Small intestine (tissue), 7 donors: ENCODE measurements around the gene TNIP1. TPM values are rescaled to one million over a fixed set of nuclear protein-coding genes. Genes with fewer than 3 reads are reported as not detected.

ENCODE experiments used
- DNase-seq, 2 donors: peaks; one replicate each; pipeline versions ENCODE4 v3.0.0 to v3.0.0-alpha.2; 2013
- FAIRE-seq: peaks from 2 replicates; lab custom pipeline; 2012; peaks lifted over from hg19 to GRCh38; lab: Jason Lieb, UNC
- H3K27ac ChIP-seq, 3 donors: one replicate each; pipeline ENCODE4 v1.5.1; 2013; ENCODE audit warnings: low read length in 2 of 3, mild to moderate bottlenecking in 2 of 3, control low read depth in 1 of 3, inconsistent platforms in 1 of 3, low read depth in 1 of 3, moderate library complexity in 1 of 3
- H3K27me3 ChIP-seq, 3 donors: one replicate each; pipeline ENCODE4 v1.6.1; 2013; ENCODE audit warnings: low read length in 3 of 3, inconsistent platforms in 1 of 3; ENCODE audit not compliant: control insufficient read depth in 3 of 3, insufficient read depth in 3 of 3
- H3K36me3 ChIP-seq, 3 donors: one replicate each; pipeline ENCODE4 v1.6.1; 2013; ENCODE audit warnings: low read length in 3 of 3, inconsistent platforms in 1 of 3, low read depth in 1 of 3, mild to moderate bottlenecking in 1 of 3, moderate library complexity in 1 of 3; ENCODE audit not compliant: control insufficient read depth in 3 of 3, insufficient read depth in 2 of 3
- H3K4me1 ChIP-seq, 3 donors: one replicate each; pipeline ENCODE4 v1.6.1; 2013; ENCODE audit warnings: low read length in 2 of 3, inconsistent platforms in 1 of 3, low read depth in 1 of 3, mild to moderate bottlenecking in 1 of 3, moderate library complexity in 1 of 3; ENCODE audit not compliant: control insufficient read depth in 3 of 3, insufficient read depth in 2 of 3
- H3K4me3 ChIP-seq, 3 donors: one replicate each; pipeline ENCODE4 v1.5.1; 2013; ENCODE audit warnings: low read length in 3 of 3, control low read depth in 1 of 3, inconsistent platforms in 1 of 3, low read depth in 1 of 3, mild to moderate bottlenecking in 1 of 3, moderate library complexity in 1 of 3
- H3K9me3 ChIP-seq, 2 donors: one replicate each; pipeline ENCODE4 v1.6.1; 2013; ENCODE audit warnings: low read depth in 1 of 2, low read length in 1 of 2; ENCODE audit not compliant: control insufficient read depth in 2 of 2, insufficient read depth in 1 of 2
- WGBS, 3 donors: extraction: QIAGEN DNeasy Blood & Tissue Kit; methylation state at CpG; one replicate each; pipeline ENCODE4 v1.1.7; 2013; 5-methylcytosine and 5-hydroxymethylcytosine counted together
- polyA plus RNA-seq, 4 donors: library from polyadenylated mRNA; stranded (reverse) in 3 of 4; unstranded in 1 of 4; fragments of 200-250 nt in 3 of 4; fragments of 120-200 nt in 1 of 4; gene quantifications; one replicate each; pipeline versions ENCODE4 v1.2.1 to v1.2.3, GENCODE V29; 2013
- donor health status: healthy with polysubstance abuse.
- donor health status: control.
- donor health status: control.
- donor health status: Bipolar disorder and iron deficiency.
- donor health status: healthy.

TNIP1 gene
- polyA plus RNA-seq, 4 donors, result 78.7 to 190 (median 131) TPM

DNA sequence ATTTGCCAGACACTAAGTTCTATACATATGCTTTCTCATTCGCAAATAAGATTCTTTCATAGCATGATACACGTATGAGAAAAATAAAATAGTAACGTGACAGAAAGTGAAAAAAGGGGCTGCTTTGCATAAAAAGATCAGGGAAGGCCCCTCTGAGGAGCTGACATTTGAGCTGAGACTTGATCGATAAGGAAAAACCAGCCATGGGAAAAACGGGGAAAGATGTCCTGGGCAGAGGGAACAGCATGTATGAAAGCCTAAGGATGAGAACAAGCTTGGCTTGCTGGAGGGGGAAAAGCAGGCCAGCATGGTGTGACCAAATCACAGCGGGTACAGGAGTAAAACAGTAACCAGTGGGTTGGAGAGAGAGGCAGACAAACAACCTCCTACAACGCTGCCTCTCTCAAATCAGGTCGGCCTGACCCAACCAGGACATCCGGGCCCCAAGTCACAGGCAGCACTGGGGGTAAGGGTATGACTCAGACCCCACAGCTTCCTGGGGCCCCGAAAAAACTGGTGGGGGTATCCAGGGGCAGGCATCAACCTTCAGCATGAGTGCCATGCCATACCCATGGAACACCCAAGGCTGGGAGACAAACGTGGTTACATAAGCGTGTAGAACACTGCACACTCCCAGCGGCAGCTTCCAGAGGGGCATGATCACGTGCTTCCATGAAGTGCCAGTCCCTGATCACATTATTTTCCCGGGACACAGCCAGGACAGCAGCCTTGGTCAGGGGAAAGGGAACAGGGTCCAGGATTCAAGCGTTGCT is 2.2 kb downstream of the TNIP1 start:
- H3K4me1 ChIP-seq, result peaks cover 17 to 28% (median 21%) of the 10 kb centered on the region in 3 donors
- WGBS, 3 donors, result 61 to 79% (median 66%) methylated on average over 16 of the region's 16 CpGs
- H3K27ac ChIP-seq, result peak overlapping the region in 2 of 3 donors; percentile 36 to 48
- H3K27me3 ChIP-seq, result no peaks in the 10 kb centered on the region
- FAIRE-seq (no peak), DNase-seq (peak in 1 of 2 donors; percentile 30)
- no peaks in the 10 kb centered on the region for H3K9me3 ChIP-seq
- peak overlapping the region in 1 of 3 donors; percentile 36 for H3K4me3 ChIP-seq
- H3K36me3 ChIP-seq, result peaks cover 0 to 27% (median 0%) of the 10 kb centered on the region in 3 donors

DNA sequence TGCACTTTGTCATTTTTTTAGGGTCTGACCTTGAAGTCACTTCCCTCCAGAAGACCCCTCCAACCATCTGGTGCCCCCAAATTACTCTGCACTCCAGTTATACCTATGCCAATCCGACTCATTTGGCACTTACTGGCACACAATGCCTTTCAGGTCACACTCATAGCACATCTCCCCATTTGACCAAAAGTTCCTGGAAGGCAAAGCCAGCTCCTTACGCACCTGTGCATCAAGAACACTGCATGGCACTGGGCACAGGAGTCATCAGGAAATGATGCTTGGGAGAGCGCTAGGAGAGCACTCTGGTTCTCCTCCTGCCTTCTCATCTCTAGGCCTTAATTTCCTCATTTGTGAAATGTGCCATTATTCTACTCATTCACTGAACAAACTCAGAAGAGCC is 2.9 kb downstream of the TNIP1 start:
- Histone ChIP-seq H3K27ac (peak overlapping the region in 2 of 3 donors; percentile 7 to 41), H3K27me3 (no peaks in the 10 kb centered on the region), H3K36me3 (peaks cover 0 to 28% (median 0%) of the 10 kb centered on the region in 3 donors), H3K9me3 (peaks cover 0 to 2% of the 10 kb centered on the region in 2 donors), H3K4me1 (peaks cover 15 to 27% (median 17%) of the 10 kb centered on the region in 3 donors), H3K4me3 (peak overlapping the region in 1 of 3 donors; percentile 5)
- FAIRE-seq, result no peak
- 85 to 88% (median 85%) methylated on average over 3 of the region's 3 CpGs for WGBS, 3 donors
- no peak for DNase-seq

DNA sequence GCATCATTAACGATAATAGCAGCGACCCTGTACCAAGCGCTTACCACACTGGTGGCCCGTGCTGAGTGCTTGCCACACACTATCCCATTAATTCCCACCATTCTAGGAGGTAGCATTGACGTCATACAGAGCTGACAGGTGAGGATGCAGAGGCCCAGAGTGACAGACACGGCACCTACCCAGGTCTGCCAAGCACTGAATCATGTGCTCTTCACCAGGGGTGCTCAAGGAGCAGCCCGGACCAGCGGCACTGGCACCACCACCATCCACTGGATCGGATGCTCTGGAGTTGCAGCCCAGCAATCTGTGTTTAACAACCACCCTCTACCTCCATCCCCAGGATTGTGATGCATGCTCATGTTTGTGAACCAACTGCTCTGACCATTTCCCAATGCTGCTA is 3.4 kb downstream of the TNIP1 start:
- peaks cover 0 to 2% of the 10 kb centered on the region in 2 donors for H3K9me3 ChIP-seq
- peaks cover 0 to 30% (median 0%) of the 10 kb centered on the region in 3 donors for H3K36me3 ChIP-seq
- DNase-seq (no peak), FAIRE-seq (no peak)
- H3K4me3 ChIP-seq, result no peak overlapping the region
- H3K27ac ChIP-seq, result peak overlapping the region in 1 of 3 donors; percentile 41
- 91 to 93% (median 92%) methylated on average over 9 of the region's 9 CpGs for WGBS, 3 donors
- H3K27me3 ChIP-seq, result no peaks in the 10 kb centered on the region
- H3K4me1 ChIP-seq, result peaks cover 12 to 21% (median 13%) of the 10 kb centered on the region in 3 donors

DNA sequence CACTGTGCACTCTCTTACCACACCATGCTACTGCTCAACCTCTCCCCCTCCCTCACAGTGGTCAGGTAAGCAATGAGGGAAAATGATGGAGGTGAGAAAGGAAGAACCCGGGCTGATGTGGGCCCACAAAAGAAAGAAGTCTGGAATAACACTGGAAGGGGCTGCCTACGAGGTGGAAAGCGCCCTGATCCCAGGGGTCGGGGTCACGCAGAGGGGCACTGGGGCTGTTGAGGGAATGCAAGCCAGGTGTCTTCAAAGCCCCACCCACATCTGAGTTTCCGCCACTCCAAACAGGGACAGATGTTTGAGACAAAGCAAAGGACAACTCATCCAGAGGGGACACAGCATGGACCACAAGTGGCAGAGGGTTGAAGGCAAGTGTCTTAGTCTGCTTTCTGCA is 4.2 kb downstream of the TNIP1 start:
- Histone ChIP-seq H3K27ac (peak overlapping the region in 2 of 3 donors; percentile 20 to 89), H3K27me3 (no peaks in the 10 kb centered on the region), H3K4me1 (peaks cover 7 to 18% (median 12%) of the 10 kb centered on the region in 3 donors), H3K36me3 (peaks cover 0 to 38% (median 0%) of the 10 kb centered on the region in 3 donors), H3K9me3 (peaks cover 0 to 2% of the 10 kb centered on the region in 2 donors), H3K4me3 (no peak overlapping the region)
- WGBS, 3 donors, result 85 to 91% (median 91%) methylated on average over 6 of the region's 6 CpGs
- FAIRE-seq (no peak), DNase-seq (no peak)

DNA sequence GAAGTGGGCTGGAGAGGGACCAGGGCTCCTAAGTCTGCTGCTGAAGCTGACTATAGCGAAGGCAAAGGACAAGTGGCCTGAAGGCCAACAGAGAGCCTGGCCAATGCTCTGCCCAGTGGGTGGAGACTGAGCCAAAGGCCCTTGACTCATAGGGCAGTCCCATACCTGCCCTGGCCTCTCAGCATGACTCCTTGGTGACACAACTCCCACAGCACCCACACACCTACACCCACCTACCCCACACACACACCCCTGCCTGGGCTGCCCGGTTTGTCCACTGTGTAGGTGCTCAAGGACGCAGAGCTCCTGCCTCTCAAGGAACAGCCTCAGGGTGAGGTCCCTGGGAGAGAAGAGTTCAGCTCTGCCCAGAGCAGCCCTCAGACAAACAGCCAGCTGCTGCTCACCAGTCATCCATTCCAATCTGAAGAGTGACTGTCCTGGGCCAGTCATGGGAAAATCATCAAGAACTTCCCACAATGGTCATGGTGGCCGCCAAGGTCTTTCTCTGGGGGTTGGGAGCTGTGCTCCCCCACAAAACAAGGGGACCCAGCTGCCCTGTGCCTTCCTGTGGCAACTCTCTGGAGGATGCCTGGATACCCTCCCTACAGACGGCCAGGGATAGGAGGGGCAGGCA is 5.0 kb downstream of the TNIP1 start:
- H3K27ac ChIP-seq, result peak overlapping the region; percentile 47 to 89 (median 64)

DNA sequence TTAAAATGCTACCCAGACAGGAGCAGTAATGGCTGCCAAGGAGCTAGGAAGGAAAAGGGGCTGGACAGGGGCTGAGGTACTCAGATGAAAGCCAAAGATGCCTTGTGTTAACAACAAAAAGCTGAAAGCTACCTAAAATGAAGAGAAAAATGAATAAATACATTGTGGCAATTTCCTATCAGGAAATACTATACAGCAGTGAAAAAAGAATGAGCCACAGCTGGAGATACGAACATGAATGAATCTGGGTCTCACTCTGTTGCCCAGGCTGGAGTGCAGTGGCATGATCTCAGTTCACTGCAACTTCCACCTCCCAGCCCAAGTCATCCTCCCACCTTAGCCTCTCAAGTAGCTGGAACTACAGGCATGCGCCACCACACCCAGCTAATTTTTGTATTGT is 6.3 kb downstream of the TNIP1 start:
- FAIRE-seq (no peak), DNase-seq (no peak)
- 97 to 100% (median 100%) methylated on average over 2 of the region's 2 CpGs for WGBS, 3 donors
- H3K27ac ChIP-seq, result no peak overlapping the region
- H3K27me3 ChIP-seq, result no peaks in the 10 kb centered on the region
- H3K4me1 ChIP-seq, result peaks cover 7 to 29% (median 12%) of the 10 kb centered on the region in 3 donors
- H3K36me3 ChIP-seq, result peaks cover 0 to 48% (median 2%) of the 10 kb centered on the region in 3 donors
- peaks cover 0 to 2% of the 10 kb centered on the region in 2 donors for H3K9me3 ChIP-seq
- H3K4me3 ChIP-seq, result no peak overlapping the region

More for the DNA sequence above, 5.0 kb downstream of the TNIP1 start:
- H3K27me3 ChIP-seq, result no peaks in the 10 kb centered on the region
- DNase-seq, result peak; percentile 48 to 79
- peaks cover 7 to 24% (median 12%) of the 10 kb centered on the region in 3 donors for H3K4me1 ChIP-seq
- FAIRE-seq, result no peak
- H3K36me3 ChIP-seq, result peaks cover 0 to 43% (median 0%) of the 10 kb centered on the region in 3 donors
- no peak overlapping the region for H3K4me3 ChIP-seq
- peaks cover 0 to 2% of the 10 kb centered on the region in 2 donors for H3K9me3 ChIP-seq
- 71 to 77% (median 71%) methylated on average over 5 of the region's 5 CpGs for WGBS, 3 donors

DNA sequence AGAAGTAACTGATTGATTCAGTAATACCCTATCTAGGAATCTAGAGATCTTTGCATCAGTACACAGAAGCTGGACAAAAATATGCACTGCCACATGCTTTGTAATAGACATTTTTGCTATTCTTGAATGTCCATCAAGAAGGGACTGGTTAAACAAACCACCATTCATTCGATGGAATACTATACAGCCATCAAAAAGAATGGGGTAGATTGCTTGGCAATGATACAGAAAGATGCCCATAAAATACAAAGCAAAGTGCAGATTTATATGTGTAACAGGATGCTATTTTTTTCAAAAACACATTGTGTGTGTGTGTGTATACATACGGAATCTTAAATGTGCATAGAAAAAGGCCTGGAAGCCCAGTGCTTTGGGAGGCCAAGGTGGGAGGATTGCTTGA is 7.6 kb downstream of the TNIP1 start:
- no peak for DNase-seq
- Histone ChIP-seq H3K36me3 (peaks cover 0 to 52% (median 2%) of the 10 kb centered on the region in 3 donors), H3K4me3 (no peak overlapping the region), H3K27ac (no peak overlapping the region), H3K9me3 (peaks cover 0 to 2% of the 10 kb centered on the region in 2 donors), H3K27me3 (no peaks in the 10 kb centered on the region), H3K4me1 (peaks cover 7 to 32% (median 7%) of the 10 kb centered on the region in 3 donors)
- 94 to 97% (median 96%) methylated on average over 2 of the region's 2 CpGs for WGBS, 3 donors
- FAIRE-seq, result no peak

DNA sequence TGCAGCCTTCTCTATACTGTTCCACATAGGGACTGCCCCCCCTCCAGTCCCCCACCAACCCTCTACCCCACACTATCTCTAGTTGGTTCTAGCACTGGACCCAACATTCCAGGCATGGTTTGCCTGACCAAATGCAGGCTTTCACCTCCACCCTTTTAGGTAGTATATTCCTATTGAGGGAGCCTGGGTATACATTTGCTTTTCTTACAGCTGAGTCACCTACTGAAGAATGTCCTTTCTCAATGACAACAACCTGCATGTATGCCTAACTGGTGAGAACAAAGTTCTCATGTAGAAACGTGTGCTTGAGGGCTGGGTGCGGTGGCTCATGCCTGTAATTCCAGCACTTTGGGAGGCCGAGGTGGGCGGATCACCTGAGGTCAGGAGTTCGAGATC is 8.2 kb downstream of the TNIP1 start:
- Histone ChIP-seq H3K27ac (no peak overlapping the region), H3K4me1 (peaks cover 3 to 28% (median 7%) of the 10 kb centered on the region in 3 donors), H3K36me3 (peaks cover 0 to 53% (median 2%) of the 10 kb centered on the region in 3 donors), H3K27me3 (no peaks in the 10 kb centered on the region), H3K9me3 (peaks cover 0 to 2% of the 10 kb centered on the region in 2 donors), H3K4me3 (no peak overlapping the region)
- 50 to 79% (median 66%) methylated on average over 5 of the region's 5 CpGs for WGBS, 3 donors
- peak; percentile 36 to 68 for DNase-seq
- FAIRE-seq, result no peak
